Fibroblast of villous mesenchyme (primary cell): ENCODE results near the gene CHI3L2. TPM values are rescaled to one million over a fixed set of nuclear protein-coding genes. Genes with fewer than 3 reads are reported as not detected.

ENCODE experiments used
- DNase-seq: peaks from one replicate; pipeline ENCODE4 v3.0.0-alpha.2; 2010; ENCODE audit warnings: low read depth
- H3K4me3 ChIP-seq: 2 replicates; pipeline ENCODE4 v1.5.1; 2011; ENCODE audit warnings: low read depth, mild to moderate bottlenecking, low read length
- CTCF ChIP-seq: IDR thresholded peaks from 2 replicates; pipeline ENCODE4 v1.5.1; 2012; ENCODE audit warnings: low read depth, mild to moderate bottlenecking, low read length; ENCODE audit not compliant: insufficient read depth
- total RNA-seq: library from RNA; depleted of rRNA; stranded (reverse); fragments of >200 nt; gene quantifications from 2 replicates; pipeline ENCODE4 v1.2.3, GENCODE V29; 2012

The CHI3L2 gene
- total RNA-seq, 1 donor = not detected

- DNase-seq = no peak
- H3K4me3 ChIP-seq = no peak overlapping the region
- TF ChIP-seq CTCF = no peak
These were observed 1.7 kb upstream of the CHI3L2 start for GRCh38 chr1:111225717-111226400.

GRCh38 chr1:111227851-111228747, 586 bp downstream of the CHI3L2 start:
- TF ChIP-seq CTCF = no peak
- peak; percentile 47 for DNase-seq
- no peak overlapping the region for H3K4me3 ChIP-seq

- H3K4me3 ChIP-seq = no peak overlapping the region
- DNase-seq = no peak
- no peak for TF ChIP-seq CTCF
These were observed 1.2 kb downstream of the CHI3L2 start for GRCh38 chr1:111228748-111229126.

GRCh38 chr1:111232134-111232533, 4.6 kb downstream of the CHI3L2 start:
- no peak for TF ChIP-seq CTCF
- DNase-seq = no peak
- H3K4me3 ChIP-seq = no peak overlapping the region

- no peak for TF ChIP-seq CTCF
- no peak for DNase-seq
- H3K4me3 ChIP-seq = no peak overlapping the region
These were observed 6.7 kb downstream of the CHI3L2 start for GRCh38 chr1:111234258-111234657.

- no peak for TF ChIP-seq CTCF
- no peak for DNase-seq
- H3K4me3 ChIP-seq = no peak overlapping the region
These were observed 7.4 kb downstream of the CHI3L2 start for GRCh38 chr1:111234866-111235265.
